ENCODE results near the gene MESP2.

DNA sequence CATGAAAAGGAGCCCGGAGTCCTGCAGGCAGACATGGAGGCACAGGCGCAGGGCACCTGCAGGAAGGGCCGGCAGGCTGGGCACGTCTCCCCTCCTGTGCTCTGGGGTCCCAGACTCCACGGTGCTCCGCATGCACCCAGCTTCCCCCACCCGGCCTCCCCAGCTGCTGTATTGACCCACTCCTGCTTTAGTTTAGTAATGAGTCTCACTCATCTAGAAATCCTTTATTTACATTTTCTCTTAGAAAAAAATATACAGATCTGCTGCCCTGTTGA, 8.5 kb downstream of the MESP2 start:
- TF ChIP-seq, protein P1, sequence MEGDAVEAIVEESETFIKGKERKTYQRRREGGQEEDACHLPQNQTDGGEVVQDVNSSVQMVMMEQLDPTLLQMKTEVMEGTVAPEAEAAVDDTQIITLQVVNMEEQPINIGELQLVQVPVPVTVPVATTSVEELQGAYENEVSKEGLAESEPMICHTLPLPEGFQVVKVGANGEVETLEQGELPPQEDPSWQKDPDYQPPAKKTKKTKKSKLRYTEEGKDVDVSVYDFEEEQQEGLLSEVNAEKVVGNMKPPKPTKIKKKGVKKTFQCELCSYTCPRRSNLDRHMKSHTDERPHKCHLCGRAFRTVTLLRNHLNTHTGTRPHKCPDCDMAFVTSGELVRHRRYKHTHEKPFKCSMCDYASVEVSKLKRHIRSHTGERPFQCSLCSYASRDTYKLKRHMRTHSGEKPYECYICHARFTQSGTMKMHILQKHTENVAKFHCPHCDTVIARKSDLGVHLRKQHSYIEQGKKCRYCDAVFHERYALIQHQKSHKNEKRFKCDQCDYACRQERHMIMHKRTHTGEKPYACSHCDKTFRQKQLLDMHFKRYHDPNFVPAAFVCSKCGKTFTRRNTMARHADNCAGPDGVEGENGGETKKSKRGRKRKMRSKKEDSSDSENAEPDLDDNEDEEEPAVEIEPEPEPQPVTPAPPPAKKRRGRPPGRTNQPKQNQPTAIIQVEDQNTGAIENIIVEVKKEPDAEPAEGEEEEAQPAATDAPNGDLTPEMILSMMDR (conservative IDR thresholded peaks at IDR 0.05; ENCODE audit: low read length) = no peak
- no peak for TF ChIP-seq EZH2phosphoT487 (IDR thresholded peaks at IDR 0.05; ENCODE audit: borderline replicate concordance, low read depth, low read length)

All from OCI-LY7 (cell line).